ENCODE results near the gene DCLK2. TPM values are rescaled to one million over a fixed set of nuclear protein-coding genes. Genes with fewer than 3 reads are reported as not detected.
"Not testable (repeated sequence)": the region's sequence is repeated elsewhere in the genome, so short reads cannot be mapped to it uniquely, and the experiment has no call there.

DCLK2 gene
- total RNA-seq, 1 donor from 2014 or later = 27.5 TPM

GRCh38 chr4:150178161-150178560 lies 99.9 kb downstream of the DCLK2 start:
- no peak for DNase-seq
- ATAC-seq = no peak
- intact Hi-C loops (cut with micrococcal nuclease) = no loop called here

- intact Hi-C loops (cut with micrococcal nuclease) = no loop called here
- peak; percentile 57 for ATAC-seq
- no peak for DNase-seq
These were observed 103.3 kb downstream of the DCLK2 start for GRCh38 chr4:150181536-150181935.

- intact Hi-C loops (cut with micrococcal nuclease) = no loop called here
- DNase-seq = no peak
- ATAC-seq = no peak
These were observed 104.5 kb downstream of the DCLK2 start for GRCh38 chr4:150182794-150183193.

- ATAC-seq; intact Hi-C loops (cut with micrococcal nuclease); DNase-seq: not testable (repeated sequence)
These were observed 106.8 kb downstream of the DCLK2 start for GRCh38 chr4:150185033-150185432.

GRCh38 chr4:150192986-150193385 lies 114.7 kb downstream of the DCLK2 start:
- intact Hi-C loops (cut with micrococcal nuclease) = no loop called here
- ATAC-seq (no peak), DNase-seq (no peak)

GRCh38 chr4:150197256-150197655 lies 119.0 kb downstream of the DCLK2 start:
- intact Hi-C loops (cut with micrococcal nuclease); ATAC-seq; DNase-seq: not testable (repeated sequence)

- intact Hi-C loops (cut with micrococcal nuclease) = no loop called here
- DNase-seq = no peak
- ATAC-seq = no peak
These were observed 120.8 kb downstream of the DCLK2 start for GRCh38 chr4:150199056-150199455.

- no peak for DNase-seq
- intact Hi-C loops (cut with micrococcal nuclease) = loop anchor here (5.0 kb wide), 2 partner anchors 123 to 198 kb away; no protein-coding TSS in a partner anchor
- ATAC-seq = peak; percentile 67
These were observed 126.8 kb downstream of the DCLK2 start for GRCh38 chr4:150205016-150205415.

GRCh38 chr4:150206265-150206664 lies 128.0 kb downstream of the DCLK2 start:
- intact Hi-C loops (cut with micrococcal nuclease) = loop anchor here (5.0 kb wide), 2 partner anchors 124 to 199 kb away; no protein-coding TSS in a partner anchor
- ATAC-seq (no peak), DNase-seq (no peak)

GRCh38 chr4:150206954-150207353 lies 128.7 kb downstream of the DCLK2 start:
- ATAC-seq (no peak), DNase-seq (no peak)
- intact Hi-C loops (cut with micrococcal nuclease) = loop anchor here (5.0 kb wide), 2 partner anchors 125 to 200 kb away; no protein-coding TSS in a partner anchor

GRCh38 chr4:150207871-150208270 lies 129.6 kb downstream of the DCLK2 start:
- no peak for ATAC-seq
- DNase-seq = no peak

GRCh38 chr4:150209140-150209829 lies 131.0 kb downstream of the DCLK2 start:
- ATAC-seq (peak; percentile 81), DNase-seq (peak; percentile 78)
- intact Hi-C loops (cut with micrococcal nuclease) = loop anchor here (5.0 kb wide), 2 partner anchors 127 to 202 kb away; no protein-coding TSS in a partner anchor

More at GRCh38 chr4:150207871-150208270, 129.6 kb downstream of the DCLK2 start:
- intact Hi-C loops (cut with micrococcal nuclease) = loop anchor here (5.0 kb wide), 2 partner anchors 126 to 201 kb away; no protein-coding TSS in a partner anchor

GRCh38 chr4:150211016-150211415 lies 132.8 kb downstream of the DCLK2 start:
- ATAC-seq = peak; percentile 43
- intact Hi-C loops (cut with micrococcal nuclease) = no loop called here
- peak; percentile 34 for DNase-seq

GRCh38 chr4:150211799-150212445 lies 133.7 kb downstream of the DCLK2 start:
- no peak for DNase-seq
- no peak for ATAC-seq
- intact Hi-C loops (cut with micrococcal nuclease) = no loop called here

GRCh38 chr4:150212485-150212884 lies 134.2 kb downstream of the DCLK2 start:
- intact Hi-C loops (cut with micrococcal nuclease) = no loop called here
- ATAC-seq (no peak), DNase-seq (no peak)

- intact Hi-C loops (cut with micrococcal nuclease) = no loop called here
- no peak for DNase-seq
- peak; percentile 9 for ATAC-seq
These were observed 134.7 kb downstream of the DCLK2 start for GRCh38 chr4:150212927-150213326.

GRCh38 chr4:150215601-150216000 lies 137.4 kb downstream of the DCLK2 start:
- ATAC-seq = peak; percentile 11
- intact Hi-C loops (cut with micrococcal nuclease) = no loop called here
- no peak for DNase-seq

- DNase-seq (no peak), ATAC-seq (no peak)
- intact Hi-C loops (cut with micrococcal nuclease) = no loop called here
These were observed 138.5 kb downstream of the DCLK2 start for GRCh38 chr4:150216726-150217125.

GRCh38 chr4:150217192-150217591 lies 138.9 kb downstream of the DCLK2 start:
- no peak for DNase-seq
- intact Hi-C loops (cut with micrococcal nuclease) = no loop called here
- peak; percentile 60 for ATAC-seq

GRCh38 chr4:150217808-150218207 lies 139.6 kb downstream of the DCLK2 start:
- intact Hi-C loops (cut with micrococcal nuclease) = no loop called here
- ATAC-seq (no peak), DNase-seq (peak; percentile 49)

Data from left ventricle myocardium superior (tissue), 1 donor.